AG09309 (cell line): ENCODE data around the gene GREM1.

Source experiments
- DNase-seq: peaks from one replicate; pipeline ENCODE4 v3.0.0-alpha.2; 2010; ENCODE audit warnings: low read depth
- H3K4me3 ChIP-seq: 2 replicates; pipeline ENCODE4 v1.5.1; 2011; ENCODE audit warnings: mild to moderate bottlenecking, low read depth, low read length, moderate library complexity; ENCODE audit not compliant: control insufficient read depth
- TF ChIP-seq, protein P1 (sequence below): IDR thresholded peaks from 2 replicates; pipeline ENCODE4 v1.5.1; 2011; ENCODE audit warnings: mild to moderate bottlenecking, low read depth, low read length, inconsistent platforms; ENCODE audit not compliant: insufficient read depth, control insufficient read depth; ENCODE audit errors: missing control alignments

GREM1 gene

DNA sequence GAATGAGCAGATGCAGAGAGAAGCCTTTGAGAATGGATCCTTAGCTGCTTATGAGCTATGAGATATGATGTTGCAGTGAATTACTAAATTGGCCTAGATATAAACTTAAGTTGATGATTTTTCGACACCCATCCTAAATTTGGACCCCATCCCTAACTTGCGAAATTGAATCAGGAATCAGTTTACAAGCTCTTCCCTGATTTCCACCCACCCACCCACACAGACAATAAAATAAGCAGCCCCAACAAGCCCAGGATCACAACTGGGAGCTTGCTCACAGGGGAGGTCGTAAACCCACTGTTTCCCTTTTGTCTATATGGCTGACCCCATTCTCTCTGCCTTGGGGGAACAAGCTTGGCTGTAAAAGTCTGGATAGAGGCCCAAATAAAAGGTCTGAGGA is 57.3 kb downstream of the GREM1 start:
- H3K4me3 ChIP-seq = no peak overlapping the region
- TF ChIP-seq, protein P1, sequence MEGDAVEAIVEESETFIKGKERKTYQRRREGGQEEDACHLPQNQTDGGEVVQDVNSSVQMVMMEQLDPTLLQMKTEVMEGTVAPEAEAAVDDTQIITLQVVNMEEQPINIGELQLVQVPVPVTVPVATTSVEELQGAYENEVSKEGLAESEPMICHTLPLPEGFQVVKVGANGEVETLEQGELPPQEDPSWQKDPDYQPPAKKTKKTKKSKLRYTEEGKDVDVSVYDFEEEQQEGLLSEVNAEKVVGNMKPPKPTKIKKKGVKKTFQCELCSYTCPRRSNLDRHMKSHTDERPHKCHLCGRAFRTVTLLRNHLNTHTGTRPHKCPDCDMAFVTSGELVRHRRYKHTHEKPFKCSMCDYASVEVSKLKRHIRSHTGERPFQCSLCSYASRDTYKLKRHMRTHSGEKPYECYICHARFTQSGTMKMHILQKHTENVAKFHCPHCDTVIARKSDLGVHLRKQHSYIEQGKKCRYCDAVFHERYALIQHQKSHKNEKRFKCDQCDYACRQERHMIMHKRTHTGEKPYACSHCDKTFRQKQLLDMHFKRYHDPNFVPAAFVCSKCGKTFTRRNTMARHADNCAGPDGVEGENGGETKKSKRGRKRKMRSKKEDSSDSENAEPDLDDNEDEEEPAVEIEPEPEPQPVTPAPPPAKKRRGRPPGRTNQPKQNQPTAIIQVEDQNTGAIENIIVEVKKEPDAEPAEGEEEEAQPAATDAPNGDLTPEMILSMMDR = no peak
- no peak for DNase-seq

DNA sequence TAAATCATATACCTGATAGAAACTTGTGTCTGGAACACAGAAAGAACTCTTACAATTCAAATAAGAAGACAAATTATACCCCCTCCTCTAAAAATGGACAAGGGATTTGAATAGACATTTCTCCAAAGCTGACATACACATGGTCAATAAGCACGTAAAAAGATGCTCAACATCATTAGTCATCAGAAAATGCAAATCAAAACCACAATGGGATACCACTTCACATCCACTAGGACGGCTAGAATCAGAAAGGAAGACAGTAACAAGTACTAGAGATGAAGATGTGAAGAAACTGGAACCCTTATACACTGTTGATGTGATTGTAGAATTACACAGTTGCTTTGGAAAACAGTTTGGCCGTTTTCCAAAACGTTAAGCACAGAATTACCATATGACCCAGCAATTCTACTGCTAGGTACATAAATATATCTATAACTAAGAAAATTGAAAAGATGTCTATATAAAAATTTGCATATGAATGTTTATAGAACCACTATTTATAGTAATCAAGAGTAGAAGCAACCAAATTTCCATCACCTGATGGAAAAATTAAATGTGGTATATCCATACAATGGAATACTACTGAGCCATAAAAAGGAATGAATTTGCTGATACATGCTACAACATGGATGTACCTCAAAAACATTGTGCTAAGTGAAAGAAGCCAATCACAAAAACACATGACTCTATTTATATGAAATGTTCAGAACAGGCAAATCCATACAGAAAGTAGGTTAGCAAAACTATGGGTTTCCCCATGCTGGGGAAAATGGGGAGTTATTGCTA is 60.8 kb downstream of the GREM1 start:
- DNase-seq = no peak
- TF ChIP-seq, protein P1 = no peak

DNA sequence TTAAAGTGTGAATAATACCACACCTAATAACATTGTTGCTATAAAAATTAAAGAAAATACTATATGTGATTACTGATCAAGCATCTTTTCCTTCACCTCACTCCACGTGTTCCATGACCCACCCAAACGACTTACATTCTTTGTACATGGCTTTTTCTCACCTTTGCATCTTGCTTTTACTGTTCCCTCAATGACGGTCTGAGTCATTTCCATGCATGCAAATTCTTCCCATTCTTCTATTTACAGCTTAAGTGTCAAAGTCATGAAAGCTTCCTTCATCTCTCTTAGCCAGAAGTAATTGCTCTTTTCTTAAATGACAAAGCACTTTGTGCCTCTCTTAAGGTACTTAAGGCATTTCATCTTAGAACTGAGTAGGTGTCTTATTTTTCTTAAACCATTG is 64.0 kb downstream of the GREM1 start:
- DNase-seq = no peak
- no peak overlapping the region for H3K4me3 ChIP-seq
- TF ChIP-seq, protein P1 = no peak

More for the DNA sequence above, 60.8 kb downstream of the GREM1 start:
- no peak overlapping the region for H3K4me3 ChIP-seq

DNA sequence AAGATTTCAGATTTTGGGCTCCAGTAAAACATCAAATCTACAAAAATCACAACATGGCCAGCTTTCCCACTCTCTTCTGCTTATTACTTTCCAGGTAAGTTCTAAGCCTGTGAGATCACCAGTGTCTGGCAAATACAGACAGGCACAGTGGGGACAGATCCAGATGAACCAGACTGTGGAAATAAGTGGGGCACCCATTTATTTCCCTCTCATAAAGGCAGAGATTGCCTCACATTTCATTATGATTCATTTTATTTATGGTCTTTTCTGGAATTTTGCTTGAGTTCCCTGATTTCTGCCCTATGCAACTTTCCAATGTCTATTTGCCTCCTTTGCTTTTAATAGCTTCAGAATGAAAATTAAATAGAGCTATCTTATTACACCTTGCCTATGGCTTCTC is 66.8 kb downstream of the GREM1 start:
- TF ChIP-seq, protein P1 = no peak
- DNase-seq = no peak
- H3K4me3 ChIP-seq = no peak overlapping the region

DNA sequence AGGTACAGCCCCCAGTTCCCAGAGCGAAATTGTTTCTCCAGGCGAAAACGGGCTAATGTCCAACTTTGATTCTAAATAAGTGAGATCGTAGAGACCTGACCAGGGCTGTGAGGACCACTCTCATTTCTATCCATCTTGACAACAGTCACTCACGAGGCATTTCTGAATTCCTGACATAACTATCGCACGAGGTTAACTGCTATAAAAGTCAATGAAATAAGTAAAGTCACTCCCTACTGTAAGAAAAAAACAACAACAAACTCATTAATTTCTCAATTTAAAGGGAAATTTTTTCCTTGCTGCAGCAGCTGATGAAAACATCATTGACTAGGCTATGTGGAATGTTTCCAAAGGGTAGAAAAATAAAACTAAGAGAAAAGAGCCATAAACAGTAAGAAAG is 69.1 kb downstream of the GREM1 start:
- no peak overlapping the region for H3K4me3 ChIP-seq
- TF ChIP-seq, protein P1 = no peak
- no peak for DNase-seq

DNA sequence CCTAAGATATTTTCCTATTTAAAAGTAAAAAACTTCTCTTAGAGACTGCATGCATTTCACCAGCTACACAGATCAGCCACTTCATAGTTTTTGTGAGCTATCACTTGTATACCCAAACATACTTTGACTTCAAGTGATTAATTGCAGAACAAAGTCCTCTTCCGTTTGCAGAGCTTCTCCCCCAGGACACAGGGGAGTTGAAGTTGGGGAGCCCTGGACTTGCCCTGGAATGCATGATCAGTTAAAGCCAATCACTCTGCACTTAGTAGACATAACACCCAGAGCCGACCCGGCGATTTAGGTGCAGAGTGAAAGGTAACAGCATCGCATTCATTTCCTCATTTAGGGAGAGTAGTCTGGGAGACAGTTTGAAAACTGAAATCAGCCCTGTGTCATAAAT is 70.1 kb downstream of the GREM1 start:
- H3K4me3 ChIP-seq = no peak overlapping the region
- DNase-seq = no peak
- TF ChIP-seq, protein P1 = no peak

DNA sequence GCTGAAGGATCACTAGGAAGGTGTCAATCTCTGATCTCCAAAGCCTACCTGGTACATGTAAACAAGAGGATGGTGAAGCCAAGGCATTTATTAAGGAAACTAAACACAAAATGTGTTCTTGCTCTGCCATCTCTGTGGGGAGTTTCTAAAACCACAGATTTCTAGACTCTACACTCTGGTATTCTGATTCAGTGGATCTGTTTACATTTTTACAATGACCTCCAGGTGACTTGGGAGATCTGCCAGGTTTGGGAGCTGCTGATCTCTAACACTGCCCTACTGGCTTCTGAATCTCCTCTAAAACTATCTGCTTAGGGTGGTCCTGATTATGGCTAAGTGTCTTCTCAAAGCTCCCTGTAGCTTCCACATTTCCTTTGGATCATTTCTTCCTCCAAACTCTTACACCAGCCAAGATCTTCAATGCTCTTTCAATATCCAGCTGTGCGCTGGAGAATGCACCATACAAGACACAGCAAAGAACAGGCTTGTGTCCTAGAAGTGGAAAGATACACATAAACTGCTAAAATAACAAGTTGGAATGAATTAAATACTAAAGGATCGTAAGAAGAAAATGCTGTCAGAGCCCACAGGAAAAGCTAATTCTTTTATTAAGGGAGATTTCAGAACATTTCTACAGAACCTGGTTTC is 72.7 kb downstream of the GREM1 start:
- H3K4me3 ChIP-seq = no peak overlapping the region
- no peak for DNase-seq
- TF ChIP-seq, protein P1 = no peak
